Suprapubic skin (tissue), 4 donors: ENCODE results near the gene EME2. TPM values are rescaled to one million over a fixed set of nuclear protein-coding genes. Genes with fewer than 3 reads are reported as not detected.

ENCODE experiments used
- DNase-seq, 2 donors: peaks; one replicate each; pipeline ENCODE4 v3.0.0-alpha.2; 2019; ENCODE audit warnings: low spot score in 2 of 2
- H3K27ac ChIP-seq: fragments of 200-600 bp; sonication (generic); one replicate; pipeline ENCODE4 v1.5.1; 2019
- H3K27me3 ChIP-seq: fragments of 200-600 bp; sonication (generic); one replicate; pipeline ENCODE4 v1.5.1; 2019
- H3K36me3 ChIP-seq: fragments of 200-600 bp; sonication (generic); one replicate; pipeline ENCODE4 v1.5.1; 2019
- H3K4me1 ChIP-seq: fragments of 200-600 bp; sonication (generic); one replicate; pipeline ENCODE4 v1.5.1; 2019
- H3K4me3 ChIP-seq: fragments of 200-600 bp; sonication (generic); one replicate; pipeline ENCODE4 v1.5.1; 2019; ENCODE audit warnings: mild to moderate bottlenecking
- H3K9me3 ChIP-seq: fragments of 200-600 bp; sonication (generic); one replicate; pipeline ENCODE4 v1.5.1; 2019
- CTCF ChIP-seq, 2 donors: fragments of 200-600 bp in 1 of 2; fragments of 450-650 bp in 1 of 2; sonication (generic) in 1 of 2; IDR thresholded peaks; one replicate each; pipeline ENCODE4 v1.5.1; 2016 to 2019; ENCODE audit warnings: antibody characterized with exemption in 2 of 2, mild to moderate bottlenecking in 1 of 2, moderate library complexity in 1 of 2
- EP300 ChIP-seq: sonication (generic); formaldehyde crosslinking; IDR thresholded peaks from one replicate; pipeline ENCODE4 v1.6.1; 2017; ENCODE audit warnings: antibody characterized with exemption
- POLR2A ChIP-seq, 2 donors: fragments of 450-650 bp; IDR thresholded peaks; one replicate each; pipeline ENCODE4 v1.6.1; 2017; ENCODE audit warnings: antibody characterized with exemption in 2 of 2, mild to moderate bottlenecking in 2 of 2, moderate library complexity in 2 of 2
- POLR2AphosphoS5 ChIP-seq, 3 donors: sonication (generic); formaldehyde crosslinking; IDR thresholded peaks; one replicate each; pipeline ENCODE4 v1.6.1; 2017; ENCODE audit warnings: antibody characterized with exemption in 3 of 3
- WGBS: methylation state at CpG from one replicate; pipeline ENCODE4 v1.1.5; 2018; 5-methylcytosine and 5-hydroxymethylcytosine counted together
- total RNA-seq, 4 donors: library from RNA; depleted of rRNA; stranded (reverse); fragments of >200 nt; gene quantifications; one replicate each; pipeline ENCODE4 v1.1.0, GENCODE V29; 2016

The EME2 gene
- total RNA-seq, 4 donors from 2014 or later = 9.8 to 26.3 (median 15.1) TPM

- Histone ChIP-seq H3K9me3 (no peaks in the 10 kb centered on the region), H3K36me3 (peaks cover 72% of the 10 kb centered on the region), H3K4me1 (no peaks in the 10 kb centered on the region), H3K27me3 (no peaks in the 10 kb centered on the region), H3K4me3 (no peak overlapping the region), H3K27ac (no peak overlapping the region)
- TF ChIP-seq EP300 = no peak
- no peak for TF ChIP-seq POLR2A (IDR thresholded peaks at IDR 0.05)
- no peak for TF ChIP-seq POLR2AphosphoS5 (IDR thresholded peaks at IDR 0.05)
- no peak for TF ChIP-seq CTCF (IDR thresholded peaks at IDR 0.05)
- peak in 1 of 2 donors; percentile 46 for DNase-seq
- WGBS = 90% methylated on average over 10 of the region's 15 CpGs
Observed at GRCh38 chr16:1819611-1820010, 47.0 kb downstream of the EME2 start.

GRCh38 chr16:1820096-1820945 lies 47.7 kb downstream of the EME2 start:
- WGBS = 94% methylated on average over 8 of the region's 25 CpGs
- Histone ChIP-seq H3K27ac (no peak overlapping the region), H3K4me3 (no peak overlapping the region), H3K4me1 (peaks cover 7% of the 10 kb centered on the region), H3K9me3 (no peaks in the 10 kb centered on the region), H3K27me3 (no peaks in the 10 kb centered on the region), H3K36me3 (peaks cover 69% of the 10 kb centered on the region)
- TF ChIP-seq POLR2AphosphoS5 (IDR thresholded peaks at IDR 0.05) (no peak), POLR2A (IDR thresholded peaks at IDR 0.05) (no peak), EP300 (no peak), CTCF (IDR thresholded peaks at IDR 0.05) (no peak)
- DNase-seq = peak in 1 of 2 donors; percentile 56

- peaks cover 13% of the 10 kb centered on the region for H3K4me1 ChIP-seq
- no peaks in the 10 kb centered on the region for H3K27me3 ChIP-seq
- no peak overlapping the region for H3K4me3 ChIP-seq
- WGBS = 97% methylated on average over 11 of the region's 12 CpGs
- no peaks in the 10 kb centered on the region for H3K9me3 ChIP-seq
- TF ChIP-seq POLR2AphosphoS5 (IDR thresholded peaks at IDR 0.05) = no peak
- no peak for DNase-seq
- H3K36me3 ChIP-seq = peaks cover 65% of the 10 kb centered on the region
- no peak overlapping the region for H3K27ac ChIP-seq
Observed at GRCh38 chr16:1820946-1821290, 48.3 kb downstream of the EME2 start.

GRCh38 chr16:1821861-1822611 lies 49.4 kb downstream of the EME2 start:
- Histone ChIP-seq H3K27me3 (no peaks in the 10 kb centered on the region), H3K9me3 (no peaks in the 10 kb centered on the region), H3K4me3 (no peak overlapping the region), H3K27ac (no peak overlapping the region), H3K4me1 (peaks cover 13% of the 10 kb centered on the region), H3K36me3 (peaks cover 54% of the 10 kb centered on the region)
- DNase-seq = no peak
- 87% methylated on average over 13 of the region's 24 CpGs for WGBS
- TF ChIP-seq POLR2A (IDR thresholded peaks at IDR 0.05) (no peak), CTCF (IDR thresholded peaks at IDR 0.05) (no peak), EP300 (no peak), POLR2AphosphoS5 (IDR thresholded peaks at IDR 0.05) (no peak)

- H3K4me1 ChIP-seq = peaks cover 19% of the 10 kb centered on the region
- no peaks in the 10 kb centered on the region for H3K9me3 ChIP-seq
- no peak overlapping the region for H3K27ac ChIP-seq
- no peaks in the 10 kb centered on the region for H3K27me3 ChIP-seq
- DNase-seq = no peak
- H3K4me3 ChIP-seq = no peak overlapping the region
- 94% methylated on average over 16 of the region's 16 CpGs for WGBS
- no peak for TF ChIP-seq EP300
- TF ChIP-seq CTCF (IDR thresholded peaks at IDR 0.05) = no peak
- peaks cover 46% of the 10 kb centered on the region for H3K36me3 ChIP-seq
Observed at GRCh38 chr16:1822801-1823200, 50.2 kb downstream of the EME2 start.
